HepG2 (cell line): ENCODE results near the gene ZNF839. TPM values are rescaled to one million over a fixed set of nuclear protein-coding genes. Genes with fewer than 3 reads are reported as not detected.
A peak's percentile ranks its signal among the peaks of the same experiment; 100 is the strongest.

Experiments
- ATF4 ChIP-seq, 2 experiments: fragments of 450-650 bp in 1 of 2; sonication (generic) in 1 of 2; formaldehyde crosslinking; IDR thresholded peaks; 2 replicates each; pipeline versions ENCODE4 v1.5.0 to v1.8.0; 2020 to 2022; ENCODE audit warnings: mild to moderate bottlenecking in 1 of 2, missing genetic modification reagents in 1 of 2
- BCL6 ChIP-seq: IDR thresholded peaks from 2 replicates; pipeline ENCODE4 v1.6.1; 2016; ENCODE audit warnings: missing genetic modification reagents, missing compliant biosample characterization
- BRD4 ChIP-seq: sonication (generic); formaldehyde crosslinking; IDR thresholded peaks from 2 replicates; pipeline ENCODE4 v1.4.0; 2020; ENCODE audit warnings: missing genetic modification reagents
- CBX2 ChIP-seq, 2 experiments: fragments of 200-600 bp in 1 of 2; sonication (generic); formaldehyde crosslinking in 1 of 2; IDR thresholded peaks; 2 replicates each; pipeline versions ENCODE4 v1.7.0 to v1.8.1; 2018 to 2022; ENCODE audit warnings: low read depth in 2 of 2, low read length in 1 of 2, mild to moderate bottlenecking in 1 of 2, missing genetic modification reagents in 1 of 2
- CCAR2 ChIP-seq: fragments of 200-400 bp; formaldehyde crosslinking; optimal IDR thresholded peaks from 2 replicates; pipeline ENCODE3; 2018; ENCODE audit warnings: low read depth, mild to moderate bottlenecking, low read length, moderate library complexity
- CEBPG ChIP-seq: IDR thresholded peaks from 2 replicates; pipeline ENCODE4 v1.6.1; 2016
- DZIP1 ChIP-seq: sonication (generic); formaldehyde crosslinking; IDR thresholded peaks from 2 replicates; pipeline ENCODE4 v1.5.0; 2020; ENCODE audit warnings: mild to moderate bottlenecking, missing genetic modification reagents
- GFI1 ChIP-seq: sonication (generic); formaldehyde crosslinking; IDR thresholded peaks from 2 replicates; pipeline ENCODE4 v1.5.0; 2020; ENCODE audit warnings: missing genetic modification reagents, mild to moderate bottlenecking, borderline replicate concordance
- GLMP ChIP-seq: sonication (generic); formaldehyde crosslinking; IDR thresholded peaks from 2 replicates; pipeline ENCODE4 v1.9.0; 2021; ENCODE audit warnings: missing genetic modification reagents, mild to moderate bottlenecking, borderline replicate concordance
- HDAC2 ChIP-seq: sonication (generic); formaldehyde crosslinking; IDR thresholded peaks from 2 replicates; pipeline ENCODE4 v1.4.0; 2020; ENCODE audit warnings: missing genetic modification reagents
- IKZF4 ChIP-seq: sonication (generic); formaldehyde crosslinking; IDR thresholded peaks from 2 replicates; pipeline ENCODE4 v1.5.1; 2020; ENCODE audit warnings: borderline replicate concordance, mild to moderate bottlenecking, low read depth, missing genetic modification reagents; ENCODE audit errors: not compliant biosample characterization
- MTA1 ChIP-seq: sonication (generic); formaldehyde crosslinking; IDR thresholded peaks from 2 replicates; pipeline ENCODE4 v1.4.0; 2020; ENCODE audit warnings: missing genetic modification reagents, mild to moderate bottlenecking, borderline replicate concordance
- NFRKB ChIP-seq: fragments of 450-650 bp; IDR thresholded peaks from 2 replicates; pipeline ENCODE4 v1.6.1; 2017
- PHF8 ChIP-seq: sonication (generic); formaldehyde crosslinking; IDR thresholded peaks from 2 replicates; pipeline ENCODE4 v1.5.0; 2020; ENCODE audit warnings: missing genetic modification reagents
- RBFOX2 ChIP-seq: fragments of 200-400 bp; formaldehyde crosslinking; IDR thresholded peaks from 2 replicates; pipeline ENCODE4 v1.6.1; 2017; ENCODE audit warnings: low read depth, mild to moderate bottlenecking, low read length
- SAFB2 ChIP-seq: sonication (generic); formaldehyde crosslinking; IDR thresholded peaks from 2 replicates; pipeline ENCODE4 v1.5.1; 2020; ENCODE audit warnings: missing genetic modification reagents, low read depth, mild to moderate bottlenecking, borderline replicate concordance
- SAP130 ChIP-seq: IDR thresholded peaks from 2 replicates; pipeline ENCODE4 v1.6.1; 2016; ENCODE audit warnings: low read depth
- SNAPC5 ChIP-seq: sonication (generic); formaldehyde crosslinking; IDR thresholded peaks from 2 replicates; pipeline ENCODE4 v1.8.1; 2023; ENCODE audit warnings: mild to moderate bottlenecking, missing genetic modification reagents, borderline replicate concordance
- TFDP2 ChIP-seq: sonication (generic); formaldehyde crosslinking; IDR thresholded peaks from 2 replicates; pipeline ENCODE4 v1.4.0; 2020; ENCODE audit warnings: missing genetic modification reagents
- TP53 ChIP-seq: sonication (generic); formaldehyde crosslinking; conservative IDR thresholded peaks from 2 replicates; pipeline ENCODE4 v1.4.0; 2020; ENCODE audit warnings: missing genetic modification reagents
- ZBTB7B ChIP-seq: sonication (generic); formaldehyde crosslinking; IDR thresholded peaks from 2 replicates; pipeline ENCODE4 v1.4.0; 2020; ENCODE audit warnings: missing genetic modification reagents
- ZFP41 ChIP-seq: sonication (generic); formaldehyde crosslinking; IDR thresholded peaks from 2 replicates; pipeline ENCODE4 v1.4.0; 2020; ENCODE audit warnings: mild to moderate bottlenecking, missing genetic modification reagents, borderline replicate concordance
- ZNF235 ChIP-seq: sonication (generic); formaldehyde crosslinking; IDR thresholded peaks from 2 replicates; pipeline ENCODE4 v1.8.1; 2023; ENCODE audit warnings: mild to moderate bottlenecking, missing genetic modification reagents, borderline replicate concordance
- ZNF558 ChIP-seq: sonication (generic); formaldehyde crosslinking; IDR thresholded peaks from 2 replicates; pipeline ENCODE4 v1.9.0; 2022; ENCODE audit warnings: mild to moderate bottlenecking, missing genetic modification reagents, borderline replicate concordance
- ZNF749 ChIP-seq: sonication (generic); formaldehyde crosslinking; IDR thresholded peaks from 2 replicates; pipeline ENCODE4 v1.8.0; 2022; ENCODE audit warnings: mild to moderate bottlenecking, missing genetic modification reagents, moderate library complexity, borderline replicate concordance
- polyA plus RNA-seq, 8 experiments: library from polyadenylated mRNA; depleted of rRNA in 3 of 8; stranded (reverse) in 7 of 8; unstranded in 1 of 8; fragments of >200 nt; fragmentation: Illumina TruSeq in 4 of 8; extraction: Trizol in 4 of 8; gene quantifications; 2 replicates each; pipeline versions ENCODE4 v1.2.1 to v1.2.3, GENCODE V29; 2011 to 2016; ENCODE audit warnings: low read depth in 4 of 8, missing spikeins in 1 of 8, mixed read lengths in 1 of 8; ENCODE audit not compliant: insufficient read depth in 1 of 8
- total RNA-seq, 5 experiments: library from RNA; depleted of rRNA; stranded (reverse); fragments of >200 nt; fragmentation: Illumina TruSeq; extraction: Trizol; gene quantifications; 2 replicates each; pipeline ENCODE4 v1.2.3, GENCODE V29; 2016; ENCODE audit warnings: low read depth in 1 of 5

Gene ZNF839
- total and polyA plus RNA-seq, 2 of the 13 experiments (the other 11 are each of a cell fraction or from before 2014, with no cell fraction given), result 11.1 to 12.8 TPM

- TF ChIP-seq SAFB2, result no peak
- no peak for TF ChIP-seq TFDP2 (CRISPR knock-in tag)
- TF ChIP-seq NFRKB, result no peak
- TF ChIP-seq ZNF749 (CRISPR knock-in tag), result no peak
- no peak for TF ChIP-seq ZNF558 (CRISPR knock-in tag)
- TF ChIP-seq ATF4 (CRISPR knock-in tag; IDR thresholded peaks at IDR 0.05), result no peak
- TF ChIP-seq IKZF4 (CRISPR knock-in tag), result no peak
- no peak for TF ChIP-seq BCL6 (CRISPR knock-in tag)
- TF ChIP-seq ZBTB7B, result peak; percentile 48; the same call in 1 of the 2 replicates
- TF ChIP-seq RBFOX2, result peak; percentile 11; the same call in 1 of the 2 replicates
- TF ChIP-seq CEBPG (CRISPR knock-in tag), result peak; percentile 44
- TF ChIP-seq HDAC2 (CRISPR knock-in tag), result 0 out of 2 replicates have a peak, but pooled peaks have one; percentile 40
- TF ChIP-seq BRD4, result no peak
- no peak for TF ChIP-seq CBX2 (IDR thresholded peaks at IDR 0.05; ENCODE audit: low read depth, low read length)
- TF ChIP-seq CBX2 (CRISPR knock-in tag; IDR thresholded peaks at IDR 0.05; ENCODE audit: low read depth), result no peak
- 0 out of 2 replicates have a peak, but pooled peaks have one; percentile 22 for TF ChIP-seq PHF8 (CRISPR knock-in tag)
- no peak for TF ChIP-seq DZIP1 (CRISPR knock-in tag)
- TF ChIP-seq ZNF235 (CRISPR knock-in tag), result no peak
- peak; percentile 22; the same call in 1 of the 2 replicates for TF ChIP-seq SAP130 (CRISPR knock-in tag)
- no peak for TF ChIP-seq SNAPC5 (CRISPR knock-in tag)
- no peak for TF ChIP-seq MTA1 (CRISPR knock-in tag)
- TF ChIP-seq TP53 (CRISPR knock-in tag), result no peak
- no peak for TF ChIP-seq GFI1 (CRISPR knock-in tag)
- TF ChIP-seq ZFP41 (CRISPR knock-in tag), result no peak
- no peak for TF ChIP-seq GLMP
- no peak for TF ChIP-seq CCAR2
Measured at GRCh38 chr14:102323102-102323501, 3.6 kb downstream of the ZNF839 start (continued).
